Vagina (tissue), 2 donors: ENCODE data around the gene DENND2C.

ENCODE experiments used
- CTCF ChIP-seq, 3 experiments: fragments of 450-650 bp in 2 of 3; fragments of 200-600 bp in 1 of 3; sonication (generic) in 1 of 3; IDR thresholded peaks; one replicate each; pipeline ENCODE4 v1.5.1; 2017 to 2019; ENCODE audit warnings: antibody characterized with exemption in 3 of 3, mild to moderate bottlenecking in 2 of 3, moderate library complexity in 2 of 3
- POLR2A ChIP-seq, 2 donors: fragments of 450-650 bp; IDR thresholded peaks; one replicate each; pipeline ENCODE4 v1.6.1; 2017; ENCODE audit warnings: antibody characterized with exemption in 2 of 2, mild to moderate bottlenecking in 2 of 2, moderate library complexity in 2 of 2

- TF ChIP-seq POLR2A (IDR thresholded peaks at IDR 0.05) = no peak
- no peak for TF ChIP-seq CTCF (IDR thresholded peaks at IDR 0.05)
Measured at GRCh38 chr1:114641377-114641776, 28.5 kb downstream of the DENND2C start.
